ENCODE results near the gene MAMDC4. TPM values are rescaled to one million over a fixed set of nuclear protein-coding genes. Genes with fewer than 3 reads are reported as not detected.
"Not testable (repeated sequence)": the region's sequence is repeated elsewhere in the genome, so short reads cannot be mapped to it uniquely, and the experiment has no call there.

Gene MAMDC4
- total RNA-seq, 1 donor from 2014 or later: 20.6 TPM

- H3K4me3 Mint-ChIP-seq: peak overlapping the region; percentile 41
- peaks cover 7% of the 10 kb centered on the region for H3K27me3 Mint-ChIP-seq (ENCODE audit: low read depth)
- H3K4me1 Mint-ChIP-seq: no peaks in the 10 kb centered on the region
- no peak for DNase-seq (ENCODE audit: low read depth, low spot score)
- no peak for TF ChIP-seq CTCF (conservative IDR thresholded peaks at IDR 0.05)
- H3K36me3 Mint-ChIP-seq (ENCODE audit: low read depth): peaks cover 11% of the 10 kb centered on the region
- H3K27ac Mint-ChIP-seq (ENCODE audit: unreplicated experiment): no peak overlapping the region
- H3K9me3 Mint-ChIP-seq: peaks cover 4% of the 10 kb centered on the region
These were observed 23.0 kb downstream of the MAMDC4 start for GRCh38 chr9:136875155-136875554.

GRCh38 chr9:136876476-136876875 lies 24.3 kb downstream of the MAMDC4 start:
- Mint-ChIP-seq H3K4me1 (no peaks in the 10 kb centered on the region), H3K27me3 (ENCODE audit: low read depth) (peaks cover 7% of the 10 kb centered on the region), H3K9me3 (peaks cover 2% of the 10 kb centered on the region), H3K27ac (ENCODE audit: unreplicated experiment) (no peak overlapping the region), H3K4me3 (no peak overlapping the region), H3K36me3 (ENCODE audit: low read depth) (peaks cover 6% of the 10 kb centered on the region)
- DNase-seq (ENCODE audit: low read depth, low spot score): no peak
- TF ChIP-seq CTCF (conservative IDR thresholded peaks at IDR 0.05): no peak

- H3K36me3 Mint-ChIP-seq (ENCODE audit: low read depth): peaks cover 3% of the 10 kb centered on the region
- peaks cover 2% of the 10 kb centered on the region for H3K9me3 Mint-ChIP-seq
- no peaks in the 10 kb centered on the region for H3K4me1 Mint-ChIP-seq
- H3K4me3 Mint-ChIP-seq: no peak overlapping the region
- no peak for DNase-seq (ENCODE audit: low read depth, low spot score)
- peaks cover 7% of the 10 kb centered on the region for H3K27me3 Mint-ChIP-seq (ENCODE audit: low read depth)
- no peak for TF ChIP-seq CTCF (conservative IDR thresholded peaks at IDR 0.05)
- no peak overlapping the region for H3K27ac Mint-ChIP-seq (ENCODE audit: unreplicated experiment)
These were observed 28.5 kb downstream of the MAMDC4 start for GRCh38 chr9:136880651-136881050.

- Mint-ChIP-seq H3K27me3 (ENCODE audit: low read depth) (peaks cover 7% of the 10 kb centered on the region), H3K9me3 (no peaks in the 10 kb centered on the region), H3K36me3 (ENCODE audit: low read depth) (no peaks in the 10 kb centered on the region), H3K27ac (ENCODE audit: unreplicated experiment) (no peak overlapping the region), H3K4me3 (no peak overlapping the region), H3K4me1 (no peaks in the 10 kb centered on the region)
- no peak for TF ChIP-seq CTCF (conservative IDR thresholded peaks at IDR 0.05)
- DNase-seq (ENCODE audit: low read depth, low spot score): no peak
These were observed 29.6 kb downstream of the MAMDC4 start for GRCh38 chr9:136881691-136882108.

GRCh38 chr9:136882109-136882946 lies 30.2 kb downstream of the MAMDC4 start:
- peak overlapping the region; percentile 61 for H3K4me3 Mint-ChIP-seq
- H3K9me3 Mint-ChIP-seq: no peaks in the 10 kb centered on the region
- no peak for DNase-seq (ENCODE audit: low read depth, low spot score)
- TF ChIP-seq CTCF (conservative IDR thresholded peaks at IDR 0.05): no peak
- peaks cover 4% of the 10 kb centered on the region for H3K27me3 Mint-ChIP-seq (ENCODE audit: low read depth)
- no peaks in the 10 kb centered on the region for H3K36me3 Mint-ChIP-seq (ENCODE audit: low read depth)
- no peak overlapping the region for H3K27ac Mint-ChIP-seq (ENCODE audit: unreplicated experiment)
- H3K4me1 Mint-ChIP-seq: peaks cover 4% of the 10 kb centered on the region

- peak overlapping the region; percentile 61 for H3K4me3 Mint-ChIP-seq
- H3K27me3 Mint-ChIP-seq (ENCODE audit: low read depth); DNase-seq (ENCODE audit: low read depth, low spot score); H3K27ac Mint-ChIP-seq (ENCODE audit: unreplicated experiment); H3K4me1 Mint-ChIP-seq; H3K9me3 Mint-ChIP-seq; H3K36me3 Mint-ChIP-seq (ENCODE audit: low read depth): not testable (repeated sequence)
These were observed 30.8 kb downstream of the MAMDC4 start for GRCh38 chr9:136882947-136883283.

GRCh38 chr9:136883670-136884069 lies 31.5 kb downstream of the MAMDC4 start:
- DNase-seq (ENCODE audit: low read depth, low spot score); H3K27me3 Mint-ChIP-seq (ENCODE audit: low read depth); H3K36me3 Mint-ChIP-seq (ENCODE audit: low read depth); H3K27ac Mint-ChIP-seq (ENCODE audit: unreplicated experiment); H3K4me3 Mint-ChIP-seq; H3K9me3 Mint-ChIP-seq; H3K4me1 Mint-ChIP-seq: not testable (repeated sequence)

Data from neural crest cell (in vitro differentiated cells).